ENCODE results near the gene PATJ.
A peak's percentile ranks its signal among the peaks of the same experiment; 100 is the strongest.
"Not testable (repeated sequence)": the region's sequence is repeated elsewhere in the genome, so short reads cannot be mapped to it uniquely, and the experiment has no call there.

PATJ gene

GRCh38 chr1:61837607-61838006 lies 95.3 kb downstream of the PATJ start:
- DNase-seq = not testable (repeated sequence)

- no peak for DNase-seq
Observed at GRCh38 chr1:61839679-61840078, 97.4 kb downstream of the PATJ start.

GRCh38 chr1:61842036-61842435 lies 99.8 kb downstream of the PATJ start:
- no peak for DNase-seq

GRCh38 chr1:61842863-61843514 lies 100.7 kb downstream of the PATJ start:
- no peak for DNase-seq

- no peak for DNase-seq
Observed at GRCh38 chr1:61844006-61844405, 101.7 kb downstream of the PATJ start.

- not testable (repeated sequence) for DNase-seq
Observed at GRCh38 chr1:61844664-61845063, 102.4 kb downstream of the PATJ start.

GRCh38 chr1:61851235-61851634 lies 109.0 kb downstream of the PATJ start:
- DNase-seq = no peak

GRCh38 chr1:61851849-61852669 lies 109.8 kb downstream of the PATJ start:
- DNase-seq = peak; percentile 5

GRCh38 chr1:61852670-61853015 lies 110.4 kb downstream of the PATJ start:
- no peak for DNase-seq

GRCh38 chr1:61853583-61853982 lies 111.3 kb downstream of the PATJ start:
- no peak for DNase-seq

GRCh38 chr1:61864489-61864888 lies 122.2 kb downstream of the PATJ start:
- DNase-seq = no peak

GRCh38 chr1:61865646-61866220 lies 123.5 kb downstream of the PATJ start:
- DNase-seq = no peak

GRCh38 chr1:61869691-61870109 lies 127.4 kb downstream of the PATJ start:
- DNase-seq = no peak

GRCh38 chr1:61872206-61872605 lies 129.9 kb downstream of the PATJ start:
- DNase-seq = no peak

- DNase-seq = no peak
Observed at GRCh38 chr1:61873581-61873980, 131.3 kb downstream of the PATJ start.

GRCh38 chr1:61873994-61874393 lies 131.7 kb downstream of the PATJ start:
- DNase-seq = no peak

- no peak for DNase-seq
Observed at GRCh38 chr1:61875198-61875597, 132.9 kb downstream of the PATJ start.

GRCh38 chr1:61879887-61880474 lies 137.7 kb downstream of the PATJ start:
- DNase-seq = not testable (repeated sequence)

- DNase-seq = peak; percentile 8
Observed at GRCh38 chr1:61887076-61887867, 145.0 kb downstream of the PATJ start.

- DNase-seq = no peak
Observed at GRCh38 chr1:61887931-61888564, 145.8 kb downstream of the PATJ start.

- DNase-seq = no peak
Observed at GRCh38 chr1:61888808-61889207, 146.5 kb downstream of the PATJ start.

- not testable (repeated sequence) for DNase-seq
Observed at GRCh38 chr1:61890435-61890834, 148.2 kb downstream of the PATJ start.
